ENCODE results near the gene CRADD.

GRCh38 chr12:93880853-93881522 is 203.8 kb downstream of the CRADD start:
- TF ChIP-seq CTCF (IDR thresholded peaks at IDR 0.05 in 8 of 11, conservative IDR thresholded peaks at IDR 0.05 in 3 of 11), result no peak
- TF ChIP-seq POLR2A (IDR thresholded peaks at IDR 0.05), result no peak
